GM15510 (cell line): ENCODE results near the gene SCFD2.

Experiments used
- POLR2A ChIP-seq: IDR thresholded peaks from 3 replicates; pipeline ENCODE4 v1.6.1; 2011; ENCODE audit warnings: borderline replicate concordance; ENCODE audit not compliant: insufficient read length; ENCODE audit errors: extremely low read depth

The SCFD2 gene

DNA sequence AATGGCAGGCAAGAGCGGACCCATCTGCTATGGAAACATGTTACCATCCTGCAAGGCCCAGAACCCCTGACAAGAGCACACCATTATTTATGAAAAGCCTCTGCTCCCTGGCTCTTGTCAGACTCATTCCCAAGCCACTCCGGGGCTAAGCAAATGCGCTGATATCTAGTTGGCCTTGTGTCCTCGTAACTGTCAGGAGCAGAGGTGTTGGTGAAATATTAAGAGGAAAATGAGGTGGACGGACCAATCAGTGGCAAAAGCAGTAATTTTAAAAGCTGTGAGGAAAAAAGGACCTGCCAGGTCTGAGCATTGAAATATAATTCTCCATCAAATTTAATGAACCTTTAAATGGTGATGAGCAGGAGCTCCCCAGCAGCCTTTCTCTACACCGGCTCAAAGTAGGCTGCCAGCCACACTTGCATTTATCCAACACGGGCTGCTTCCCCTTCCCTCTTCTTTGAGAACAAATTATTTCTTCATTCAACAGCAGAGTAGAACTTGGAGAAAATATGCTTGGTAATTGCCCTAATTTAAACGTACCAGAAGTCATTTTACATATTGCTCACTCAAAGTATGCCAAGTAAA, 289.4 kb downstream of the SCFD2 start:
- TF ChIP-seq POLR2A: no peak

- TF ChIP-seq POLR2A: no peak
These were observed 290.6 kb downstream of the SCFD2 start for GRCh38 chr4:53075162-53075785.

GRCh38 chr4:53068755-53069330, 297.0 kb downstream of the SCFD2 start:
- TF ChIP-seq POLR2A: no peak

- no peak for TF ChIP-seq POLR2A
These were observed 298.6 kb downstream of the SCFD2 start for GRCh38 chr4:53067125-53067802.

DNA sequence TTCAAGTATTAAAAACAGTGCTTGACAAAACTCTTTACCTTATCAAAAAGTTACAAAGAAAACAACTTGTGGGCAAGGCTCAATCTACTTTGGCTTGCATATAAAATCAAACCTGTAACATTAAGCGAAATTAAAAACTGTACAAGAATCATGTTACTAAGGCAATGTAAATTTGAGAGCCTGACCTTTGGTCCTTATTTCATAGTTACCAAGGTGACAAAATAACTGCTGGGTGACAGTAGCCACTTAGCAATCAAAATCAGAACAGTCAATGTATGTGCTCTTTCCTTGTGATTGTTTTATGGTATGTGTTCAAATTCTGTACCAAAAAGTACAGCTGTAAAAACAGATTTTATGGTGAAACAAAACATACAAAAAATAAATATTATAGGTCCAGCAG, 299.7 kb downstream of the SCFD2 start:
- TF ChIP-seq POLR2A: no peak

GRCh38 chr4:53064609-53065008, 301.3 kb downstream of the SCFD2 start:
- no peak for TF ChIP-seq POLR2A

- TF ChIP-seq POLR2A: no peak
These were observed 304.6 kb downstream of the SCFD2 start for GRCh38 chr4:53061091-53061850.

- no peak for TF ChIP-seq POLR2A
These were observed 305.6 kb downstream of the SCFD2 start for GRCh38 chr4:53060278-53060677.

DNA sequence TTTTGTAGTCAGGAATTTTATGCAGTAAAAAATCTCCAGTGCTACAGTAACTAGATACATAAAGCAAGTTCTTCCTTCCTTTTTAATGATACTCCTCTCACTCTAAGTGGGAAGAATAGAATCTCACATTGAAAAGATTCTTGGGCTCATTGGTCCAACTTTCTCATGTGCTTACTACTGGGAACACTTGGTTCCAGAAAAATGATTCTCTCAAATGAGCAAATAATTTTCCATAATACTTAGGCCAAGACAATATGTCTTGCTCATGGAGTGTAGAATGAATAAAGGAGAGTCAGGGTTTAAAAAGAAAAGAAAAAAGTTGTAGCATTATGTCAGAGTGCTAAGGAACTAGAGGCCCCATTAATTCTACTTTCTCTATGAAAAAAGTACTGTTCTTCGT, 306.0 kb downstream of the SCFD2 start:
- no peak for TF ChIP-seq POLR2A

DNA sequence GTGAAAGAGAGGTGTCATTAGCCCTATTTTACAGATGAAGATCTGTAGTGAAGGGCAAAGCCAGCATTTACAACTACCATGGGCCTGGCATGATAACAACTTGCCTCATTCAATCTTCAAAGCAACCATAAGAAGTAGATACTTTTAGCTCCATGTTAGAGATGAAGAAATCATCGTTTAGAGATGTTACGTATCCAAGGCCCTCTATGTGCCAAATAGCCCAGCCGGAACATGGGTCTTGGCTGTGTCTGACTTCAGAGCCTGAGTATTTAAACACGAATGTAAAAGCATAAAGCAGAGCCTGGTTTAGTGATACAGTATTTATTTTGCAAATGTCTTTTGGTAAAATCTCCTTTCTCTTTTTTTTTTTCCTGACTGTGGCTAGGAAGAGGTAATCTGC, 306.6 kb downstream of the SCFD2 start:
- TF ChIP-seq POLR2A: no peak

DNA sequence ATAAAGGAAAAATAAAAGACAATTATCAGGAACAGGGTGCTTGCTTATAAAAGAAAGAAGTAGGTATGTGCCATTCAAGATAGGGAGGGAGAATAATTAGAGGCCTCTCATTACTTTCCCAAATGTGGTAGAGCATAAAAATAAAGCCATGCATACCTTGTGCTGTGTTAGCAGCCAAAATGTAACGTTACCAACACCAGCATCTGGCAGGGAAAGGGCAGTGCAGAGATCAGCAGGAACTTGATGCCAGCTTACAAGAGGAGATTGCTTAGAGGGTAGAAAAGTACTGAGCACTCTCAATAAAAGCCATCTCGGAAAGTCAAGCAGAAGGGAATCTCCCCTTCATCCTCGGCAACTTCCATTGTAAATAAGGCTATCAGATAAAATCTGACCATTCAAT, 308.2 kb downstream of the SCFD2 start:
- no peak for TF ChIP-seq POLR2A

DNA sequence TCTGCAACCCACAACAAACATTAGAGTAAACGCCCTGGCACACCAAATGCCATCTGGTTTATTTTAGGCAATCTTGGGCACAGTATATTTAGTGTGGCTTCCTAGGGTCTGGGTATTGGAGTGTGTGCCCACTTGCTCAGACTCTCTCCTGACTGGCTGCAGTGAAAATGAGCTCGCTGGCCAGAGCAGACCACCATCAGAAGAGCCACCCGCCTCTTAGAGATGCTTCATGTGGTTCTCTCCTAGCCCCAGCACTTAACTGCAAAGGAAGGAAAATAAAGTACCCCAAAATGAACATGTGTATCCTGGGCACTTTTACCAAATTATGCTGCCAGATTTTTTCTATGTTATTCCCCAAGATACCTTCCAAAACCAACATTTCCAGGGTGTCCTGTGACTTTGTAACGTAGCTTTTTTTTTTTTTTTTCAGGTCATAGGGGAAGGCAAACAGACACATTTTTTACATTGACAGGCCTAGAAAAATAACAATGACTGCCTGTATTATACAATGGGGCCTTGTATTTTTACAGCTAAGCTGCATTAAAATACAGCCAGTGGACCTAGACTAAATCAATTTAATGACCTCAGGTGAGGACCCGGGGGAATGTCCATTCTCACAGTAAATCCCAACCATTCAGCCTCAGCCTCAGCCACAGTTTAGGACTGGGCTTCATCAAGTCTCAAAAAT, 310.0 kb downstream of the SCFD2 start:
- no peak for TF ChIP-seq POLR2A

DNA sequence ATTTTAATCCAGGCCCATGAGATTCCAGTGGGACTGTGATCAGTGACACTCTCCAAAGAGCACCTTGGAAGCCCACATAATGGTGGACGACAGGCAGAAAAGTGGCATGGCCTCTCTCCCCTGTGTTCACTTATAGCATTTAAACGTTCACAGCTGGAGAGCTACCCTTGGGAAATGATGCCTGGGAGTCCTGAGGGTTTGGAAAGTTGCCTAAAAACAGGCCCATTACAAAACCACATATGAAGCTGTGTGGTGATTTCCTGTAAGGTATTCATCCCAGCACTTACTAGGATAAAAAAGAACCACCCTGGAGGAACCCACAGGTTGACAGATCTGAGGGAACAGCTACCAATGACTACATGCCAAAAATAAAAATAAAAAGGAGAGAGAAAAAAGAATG, 310.6 kb downstream of the SCFD2 start:
- no peak for TF ChIP-seq POLR2A

DNA sequence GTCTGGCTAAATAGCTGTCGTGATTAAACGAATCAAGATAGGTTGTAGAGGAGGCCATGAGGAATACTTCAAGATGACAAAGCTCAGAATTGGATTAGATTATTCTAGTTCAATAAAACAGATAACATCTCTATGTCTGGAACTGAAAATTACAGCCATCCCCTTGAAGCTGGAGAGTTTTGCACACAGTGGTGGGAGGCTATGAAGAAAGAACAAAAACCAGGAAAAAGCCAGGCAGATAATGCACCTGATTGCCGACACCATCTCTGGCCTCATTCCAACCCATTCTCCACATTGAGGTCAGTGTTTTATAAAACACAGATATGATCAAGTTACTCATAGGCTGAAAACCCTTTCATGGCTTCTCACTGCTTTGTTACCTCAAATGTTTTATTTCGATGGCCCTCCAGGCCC, 315.5 kb downstream of the SCFD2 start:
- TF ChIP-seq POLR2A: no peak

GRCh38 chr4:53049528-53049927, 316.3 kb downstream of the SCFD2 start:
- no peak for TF ChIP-seq POLR2A

DNA sequence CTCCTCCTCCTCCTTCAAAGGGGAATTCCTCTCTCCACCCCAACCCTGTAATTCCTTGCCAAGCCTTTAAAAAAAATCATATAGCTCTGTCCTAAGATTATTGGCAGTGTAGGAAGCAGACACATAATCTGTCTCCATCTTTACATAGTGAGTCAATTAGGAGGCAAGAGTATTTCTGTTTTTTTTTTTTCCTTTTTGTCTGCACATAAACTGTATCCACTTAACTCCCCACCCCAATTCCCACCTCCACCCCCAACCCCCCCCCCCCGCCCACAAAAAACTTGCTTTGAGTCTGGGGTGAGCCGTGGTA, 321.3 kb downstream of the SCFD2 start:
- no peak for TF ChIP-seq POLR2A
